Tibial nerve (tissue), 3 donors: ENCODE data around the gene ARID3A.

Source experiments
- CTCF ChIP-seq, 5 experiments: fragments of 200-600 bp in 3 of 5; fragments of 450-650 bp in 2 of 5; sonication (generic) in 3 of 5; IDR thresholded peaks; one replicate each; pipeline ENCODE4 v1.5.1; 2016 to 2019; ENCODE audit warnings: antibody characterized with exemption in 5 of 5, mild to moderate bottlenecking in 3 of 5, moderate library complexity in 2 of 5
- POLR2A ChIP-seq, 2 donors: fragments of 450-650 bp; IDR thresholded peaks; one replicate each; pipeline ENCODE4 v1.6.1; 2017; ENCODE audit warnings: antibody characterized with exemption in 2 of 2, mild to moderate bottlenecking in 2 of 2, moderate library complexity in 2 of 2

GRCh38 chr19:913080-913748 lies 12.6 kb upstream of the ARID3A start, which contains the start of gene R3HDM4:
- peak in 1 of 5 experiments; percentile 15 for TF ChIP-seq CTCF (IDR thresholded peaks at IDR 0.05)
- peak in 1 of 2 donors; percentile 66 for TF ChIP-seq POLR2A (IDR thresholded peaks at IDR 0.05)
